HCT116 (cell line): ENCODE data around the gene METTL2A.
"Not testable (repeated sequence)": the region's sequence is repeated elsewhere in the genome, so short reads cannot be mapped to it uniquely, and the experiment has no call there.

ENCODE experiments used
- CEBPB ChIP-seq: IDR thresholded peaks from 2 replicates; pipeline ENCODE4 v1.6.1; 2012; ENCODE audit warnings: low read depth
- EGR1 ChIP-seq: IDR thresholded peaks from 2 replicates; pipeline ENCODE4 v1.6.1; 2012; ENCODE audit warnings: low read depth
- EZH2phosphoT487 ChIP-seq: fragments of 200-600 bp; IDR thresholded peaks from 2 replicates; pipeline ENCODE4 v1.6.1; 2018; ENCODE audit warnings: antibody characterized with exemption, borderline replicate concordance
- JUND ChIP-seq: IDR thresholded peaks from 2 replicates; pipeline ENCODE4 v1.6.1; 2012
- POLR2A ChIP-seq: IDR thresholded peaks from 2 replicates; pipeline ENCODE4 v1.7.0; 2011; ENCODE audit warnings: borderline replicate concordance; ENCODE audit not compliant: insufficient read depth, insufficient read length; ENCODE audit errors: extremely low read depth
- POLR2AphosphoS5 ChIP-seq: IDR thresholded peaks from 2 replicates; pipeline ENCODE4 v1.6.1; 2011; ENCODE audit warnings: mild to moderate bottlenecking, low read depth, low read length, moderate library complexity
- SIN3A ChIP-seq: IDR thresholded peaks from 2 replicates; pipeline ENCODE4 v1.6.1; 2012; ENCODE audit warnings: low read depth
- ZNF274 ChIP-seq: fragments of 200-500 bp; sonication (Bioruptor generic); IDR thresholded peaks from 2 replicates; pipeline ENCODE4 v1.6.1; 2014; ENCODE audit warnings: mild to moderate bottlenecking, low read depth, low read length, inconsistent platforms
- TF ChIP-seq, protein P1 (sequence below), 3 experiments: fragments of 200-600 bp in 1 of 3; sonication (generic) in 1 of 3; IDR thresholded peaks in 2 of 3; conservative IDR thresholded peaks in 1 of 3; 2 replicates each; pipeline ENCODE4 v1.5.1; 2012 to 2017; ENCODE audit warnings: low read depth in 2 of 3, low read length in 2 of 3, antibody characterized with exemption in 1 of 3, borderline replicate concordance in 1 of 3, control low read depth in 1 of 3, mild to moderate bottlenecking in 1 of 3, mixed read lengths in 1 of 3, mixed run types in 1 of 3, moderate library complexity in 1 of 3; ENCODE audit not compliant: insufficient read depth in 1 of 3

DNA sequence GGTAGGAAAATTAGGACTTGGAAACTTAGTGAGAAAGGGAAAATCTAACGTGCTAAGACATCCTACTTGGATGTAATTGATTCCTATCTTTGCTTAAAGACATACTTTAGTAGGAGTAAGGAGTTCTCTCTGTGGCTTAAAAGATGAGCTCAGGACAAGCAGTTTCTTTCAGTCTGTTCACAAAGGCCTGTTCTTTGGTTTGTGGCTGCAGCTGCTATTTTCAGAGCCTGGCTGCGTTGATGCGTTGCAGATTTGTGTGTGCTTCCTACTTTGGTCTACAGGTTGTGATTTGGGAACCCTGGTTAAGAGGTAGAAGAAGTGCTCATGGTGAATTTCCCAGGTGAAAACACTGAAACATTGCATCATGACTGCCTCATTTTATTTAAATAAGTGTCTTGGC lies 30.4 kb downstream of the METTL2A start:
- TF ChIP-seq, protein P1, sequence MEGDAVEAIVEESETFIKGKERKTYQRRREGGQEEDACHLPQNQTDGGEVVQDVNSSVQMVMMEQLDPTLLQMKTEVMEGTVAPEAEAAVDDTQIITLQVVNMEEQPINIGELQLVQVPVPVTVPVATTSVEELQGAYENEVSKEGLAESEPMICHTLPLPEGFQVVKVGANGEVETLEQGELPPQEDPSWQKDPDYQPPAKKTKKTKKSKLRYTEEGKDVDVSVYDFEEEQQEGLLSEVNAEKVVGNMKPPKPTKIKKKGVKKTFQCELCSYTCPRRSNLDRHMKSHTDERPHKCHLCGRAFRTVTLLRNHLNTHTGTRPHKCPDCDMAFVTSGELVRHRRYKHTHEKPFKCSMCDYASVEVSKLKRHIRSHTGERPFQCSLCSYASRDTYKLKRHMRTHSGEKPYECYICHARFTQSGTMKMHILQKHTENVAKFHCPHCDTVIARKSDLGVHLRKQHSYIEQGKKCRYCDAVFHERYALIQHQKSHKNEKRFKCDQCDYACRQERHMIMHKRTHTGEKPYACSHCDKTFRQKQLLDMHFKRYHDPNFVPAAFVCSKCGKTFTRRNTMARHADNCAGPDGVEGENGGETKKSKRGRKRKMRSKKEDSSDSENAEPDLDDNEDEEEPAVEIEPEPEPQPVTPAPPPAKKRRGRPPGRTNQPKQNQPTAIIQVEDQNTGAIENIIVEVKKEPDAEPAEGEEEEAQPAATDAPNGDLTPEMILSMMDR (IDR thresholded peaks at IDR 0.05 in 2 of 3, conservative IDR thresholded peaks at IDR 0.05 in 1 of 3; ENCODE audit: borderline replicate concordance in 1 of 3, insufficient read depth in 1 of 3, low read depth in 2 of 3, low read length in 2 of 3) = not testable (repeated sequence)
- not testable (repeated sequence) for TF ChIP-seq POLR2A, EGR1, ZNF274, POLR2AphosphoS5, SIN3A, CEBPB, EZH2phosphoT487, JUND
